ENCODE results near the gene CLIC5.

- TF ChIP-seq TCF7L2 (IDR thresholded peaks at IDR 0.05; ENCODE audit: low read depth, low read length) (no peak), CTCF (IDR thresholded peaks at IDR 0.05) (no peak)
These were observed 44.4 kb downstream of the CLIC5 start for GRCh38 chr6:45971287-45971686.

Data from Panc1 (cell line).